PC-3 (cell line): Measurements from ENCODE around the gene RBSN.

Source experiments
- CTCF ChIP-seq: fragments of 300-600 bp; sonication (generic); conservative IDR thresholded peaks from 2 replicates; pipeline ENCODE4 v1.5.1; 2017; ENCODE audit warnings: antibody characterized with exemption, low read depth, mild to moderate bottlenecking, low read length
- EZH2phosphoT487 ChIP-seq: fragments of 300-600 bp; sonication (generic); IDR thresholded peaks from 2 replicates; pipeline ENCODE4 v1.6.1; 2018; ENCODE audit warnings: mild to moderate bottlenecking, antibody characterized with exemption, low read length, borderline replicate concordance

- TF ChIP-seq CTCF, result peak; percentile 92
- TF ChIP-seq EZH2phosphoT487, result no peak
Measured at GRCh38 chr3:15108082-15108545, 9.2 kb upstream of the RBSN start.
